ENCODE results near the gene CNIH3. TPM values are rescaled to one million over a fixed set of nuclear protein-coding genes. Genes with fewer than 3 reads are reported as not detected.

CNIH3 gene
- total RNA-seq, 1 donor from 2014 or later = 2.5 TPM

- H3K79me2 ChIP-seq (ENCODE audit: low read depth) = no peaks in the 10 kb centered on the region
Measured at GRCh38 chr1:224730540-224730939, 114.4 kb downstream of the CNIH3 start.

DNA sequence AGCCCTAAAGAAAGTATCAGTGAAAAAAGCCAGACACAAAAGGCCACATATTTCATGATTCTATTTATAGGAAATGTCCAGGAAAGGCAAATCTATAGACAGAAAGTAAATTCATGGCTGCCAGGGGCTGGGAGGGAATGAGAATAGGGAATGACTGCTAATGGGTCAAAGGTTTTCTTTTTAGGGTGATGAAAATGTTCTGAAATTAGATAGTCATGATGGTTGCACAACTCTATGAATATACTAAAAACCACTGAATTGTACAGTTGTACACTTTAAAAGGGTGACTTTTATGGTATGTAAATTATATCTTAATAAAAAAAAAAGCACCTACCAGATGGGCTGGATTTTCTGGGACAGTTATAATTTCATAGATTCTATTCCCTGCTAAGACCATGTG is 114.8 kb downstream of the CNIH3 start:
- Mint-ChIP-seq H3K27ac (no peak overlapping the region), H3K27me3 (ENCODE audit: insufficient read depth, low read depth) (peaks cover 3% of the 10 kb centered on the region), H3K4me1 (peaks cover 24% of the 10 kb centered on the region), H3K4me3 (no peak overlapping the region), H3K9me3 (no peaks in the 10 kb centered on the region), H3K36me3 (no peaks in the 10 kb centered on the region)
- Histone ChIP-seq H4K20me1 (ENCODE audit: low read depth) (no peaks in the 10 kb centered on the region), H3K4me2 (no peak overlapping the region), H3K79me2 (ENCODE audit: low read depth) (no peaks in the 10 kb centered on the region), H3K9me3 (ENCODE audit: low read depth) (no peaks in the 10 kb centered on the region), H3K27ac (no peak overlapping the region), H3K4me3 (no peak overlapping the region), H2AFZ (replicated peaks) (no peak overlapping the region), H3K4me1 (peaks cover 19% of the 10 kb centered on the region), H3F3A (ENCODE audit: low read depth) (peaks cover 5% of the 10 kb centered on the region), H3K9ac (no peak overlapping the region), H3K36me3 (no peaks in the 10 kb centered on the region), H3K27me3 (no peaks in the 10 kb centered on the region)
- TF ChIP-seq EZH2 (IDR thresholded peaks at IDR 0.05) (no peak), EZH2phosphoT487 (IDR thresholded peaks at IDR 0.05) (no peak)
- TF ChIP-seq, protein P1, sequence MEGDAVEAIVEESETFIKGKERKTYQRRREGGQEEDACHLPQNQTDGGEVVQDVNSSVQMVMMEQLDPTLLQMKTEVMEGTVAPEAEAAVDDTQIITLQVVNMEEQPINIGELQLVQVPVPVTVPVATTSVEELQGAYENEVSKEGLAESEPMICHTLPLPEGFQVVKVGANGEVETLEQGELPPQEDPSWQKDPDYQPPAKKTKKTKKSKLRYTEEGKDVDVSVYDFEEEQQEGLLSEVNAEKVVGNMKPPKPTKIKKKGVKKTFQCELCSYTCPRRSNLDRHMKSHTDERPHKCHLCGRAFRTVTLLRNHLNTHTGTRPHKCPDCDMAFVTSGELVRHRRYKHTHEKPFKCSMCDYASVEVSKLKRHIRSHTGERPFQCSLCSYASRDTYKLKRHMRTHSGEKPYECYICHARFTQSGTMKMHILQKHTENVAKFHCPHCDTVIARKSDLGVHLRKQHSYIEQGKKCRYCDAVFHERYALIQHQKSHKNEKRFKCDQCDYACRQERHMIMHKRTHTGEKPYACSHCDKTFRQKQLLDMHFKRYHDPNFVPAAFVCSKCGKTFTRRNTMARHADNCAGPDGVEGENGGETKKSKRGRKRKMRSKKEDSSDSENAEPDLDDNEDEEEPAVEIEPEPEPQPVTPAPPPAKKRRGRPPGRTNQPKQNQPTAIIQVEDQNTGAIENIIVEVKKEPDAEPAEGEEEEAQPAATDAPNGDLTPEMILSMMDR (IDR thresholded peaks at IDR 0.05) = no peak
- DNase-seq (ENCODE audit: low spot score) = no peak

More at GRCh38 chr1:224730540-224730939, 114.4 kb downstream of the CNIH3 start:
- Histone ChIP-seq H3K36me3 (no peaks in the 10 kb centered on the region), H2AFZ (replicated peaks) (no peak overlapping the region), H3K9ac (no peak overlapping the region), H3K4me1 (peaks cover 19% of the 10 kb centered on the region), H3K9me3 (ENCODE audit: low read depth) (no peaks in the 10 kb centered on the region), H3F3A (ENCODE audit: low read depth) (peaks cover 5% of the 10 kb centered on the region), H3K4me2 (no peak overlapping the region), H4K20me1 (ENCODE audit: low read depth) (no peaks in the 10 kb centered on the region), H3K27me3 (no peaks in the 10 kb centered on the region), H3K27ac (no peak overlapping the region), H3K4me3 (no peak overlapping the region)
- no peak for TF ChIP-seq EZH2phosphoT487 (IDR thresholded peaks at IDR 0.05)
- no peak for TF ChIP-seq EZH2 (IDR thresholded peaks at IDR 0.05)
- TF ChIP-seq, protein P1 (IDR thresholded peaks at IDR 0.05) = no peak
- H3K27ac Mint-ChIP-seq = no peak overlapping the region
- peaks cover 3% of the 10 kb centered on the region for H3K27me3 Mint-ChIP-seq (ENCODE audit: insufficient read depth, low read depth)
- H3K9me3 Mint-ChIP-seq = no peaks in the 10 kb centered on the region
- H3K4me3 Mint-ChIP-seq = no peak overlapping the region
- no peaks in the 10 kb centered on the region for H3K36me3 Mint-ChIP-seq
- H3K4me1 Mint-ChIP-seq = peaks cover 24% of the 10 kb centered on the region
- DNase-seq (ENCODE audit: low spot score) = no peak

DNA sequence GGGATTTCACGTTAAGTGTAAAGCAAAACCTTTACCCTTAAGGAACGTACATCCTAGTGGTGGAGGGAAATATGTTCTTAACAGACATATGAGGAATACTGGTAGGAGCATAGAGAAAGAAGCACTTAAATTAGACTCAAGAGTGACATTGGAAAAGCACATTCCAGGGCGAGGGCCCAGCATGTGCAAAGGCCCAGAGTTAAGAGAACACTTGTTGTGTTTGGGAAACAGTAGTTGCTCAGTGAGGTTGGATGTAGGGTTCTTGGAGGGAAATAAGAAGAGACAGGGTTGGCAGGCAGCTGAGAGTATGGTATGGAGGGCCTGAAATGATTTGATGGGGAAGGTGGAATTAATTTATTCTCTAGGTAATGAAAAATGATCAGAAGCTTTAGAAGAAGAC is 115.5 kb downstream of the CNIH3 start:
- no peak for DNase-seq (ENCODE audit: low spot score)
- H3F3A ChIP-seq (ENCODE audit: low read depth) = peaks cover 8% of the 10 kb centered on the region
- no peaks in the 10 kb centered on the region for H3K9me3 Mint-ChIP-seq
- H3K9ac ChIP-seq = no peak overlapping the region
- H3K27ac ChIP-seq = no peak overlapping the region
- no peak overlapping the region for H3K4me3 ChIP-seq
- H3K79me2 ChIP-seq (ENCODE audit: low read depth) = no peaks in the 10 kb centered on the region
- TF ChIP-seq, protein P1 (IDR thresholded peaks at IDR 0.05) = no peak
- no peaks in the 10 kb centered on the region for H3K36me3 ChIP-seq
- no peak overlapping the region for H3K4me2 ChIP-seq
- no peaks in the 10 kb centered on the region for H3K27me3 ChIP-seq
- H4K20me1 ChIP-seq (ENCODE audit: low read depth) = no peaks in the 10 kb centered on the region
- H3K36me3 Mint-ChIP-seq = no peaks in the 10 kb centered on the region
- no peak overlapping the region for H3K27ac Mint-ChIP-seq
- H3K27me3 Mint-ChIP-seq (ENCODE audit: insufficient read depth, low read depth) = peaks cover 3% of the 10 kb centered on the region
- H3K4me1 ChIP-seq = peaks cover 20% of the 10 kb centered on the region
- no peaks in the 10 kb centered on the region for H3K9me3 ChIP-seq (ENCODE audit: low read depth)
- H3K4me3 Mint-ChIP-seq = no peak overlapping the region
- H2AFZ ChIP-seq (replicated peaks) = no peak overlapping the region
- H3K4me1 Mint-ChIP-seq = peaks cover 26% of the 10 kb centered on the region
